Measurements from ENCODE around the gene GTF2F2.
A peak's percentile ranks its signal among the peaks of the same experiment; 100 is the strongest.

The GTF2F2 gene

GRCh38 chr13:45086484-45086883 lies 33.8 kb upstream of the GTF2F2 start:
- no peak for DNase-seq (ENCODE audit: extremely low spot score)
- TF ChIP-seq SP1 (IDR thresholded peaks at IDR 0.05), result no peak
- TF ChIP-seq LEF1 (IDR thresholded peaks at IDR 0.05; ENCODE audit: borderline replicate concordance), result no peak
- no peak for TF ChIP-seq ZNF384 (IDR thresholded peaks at IDR 0.05)
- CTCF ChIA-PET, result no interaction called here
- POLR2A ChIA-PET, result no interaction called here

- CTCF ChIA-PET, result no interaction called here
- DNase-seq (ENCODE audit: extremely low spot score), result no peak
- TF ChIP-seq CTBP1 (IDR thresholded peaks at IDR 0.05; ENCODE audit: borderline replicate concordance), result no peak
- TF ChIP-seq TARDBP (IDR thresholded peaks at IDR 0.05), result no peak
- TF ChIP-seq ELF4 (IDR thresholded peaks at IDR 0.05), result no peak
- TF ChIP-seq PKNOX1 (IDR thresholded peaks at IDR 0.05), result no peak
- TF ChIP-seq ARNT (IDR thresholded peaks at IDR 0.05), result no peak
- no peak for TF ChIP-seq FOXA1 (IDR thresholded peaks at IDR 0.05)
- POLR2A ChIA-PET, result no interaction called here
Measured at GRCh38 chr13:45092663-45093062, 27.6 kb upstream of the GTF2F2 start.

GRCh38 chr13:45100573-45101262 lies 19.6 kb upstream of the GTF2F2 start:
- POLR2A ChIA-PET, result no interaction called here

GRCh38 chr13:45101327-45102018 lies 18.8 kb upstream of the GTF2F2 start:
- ChIA-PET POLR2A (no interaction called here), CTCF (no interaction called here)
- no peak for DNase-seq (ENCODE audit: extremely low spot score)
- TF ChIP-seq LEF1 (IDR thresholded peaks at IDR 0.05; ENCODE audit: borderline replicate concordance), result no peak
- no peak for TF ChIP-seq BHLHE40 (IDR thresholded peaks at IDR 0.05; ENCODE audit: borderline replicate concordance)
- TF ChIP-seq ARNT (IDR thresholded peaks at IDR 0.05), result no peak
- peak; percentile 36; the same call in 1 of the 2 replicates for TF ChIP-seq PKNOX1 (IDR thresholded peaks at IDR 0.05)

More at GRCh38 chr13:45100573-45101262, 19.6 kb upstream of the GTF2F2 start:
- DNase-seq (ENCODE audit: extremely low spot score), result no peak
- TF ChIP-seq ELF4 (IDR thresholded peaks at IDR 0.05), result no peak
- TF ChIP-seq ZNF384 (IDR thresholded peaks at IDR 0.05), result no peak
- TF ChIP-seq FOXA1 (IDR thresholded peaks at IDR 0.05), result no peak
- no peak for TF ChIP-seq L3MBTL2 (conservative IDR thresholded peaks at IDR 0.05)
- TF ChIP-seq PKNOX1 (IDR thresholded peaks at IDR 0.05), result no peak
- no peak for TF ChIP-seq ARNT (IDR thresholded peaks at IDR 0.05)
- TF ChIP-seq FOXM1 (IDR thresholded peaks at IDR 0.05; ENCODE audit: borderline replicate concordance), result no peak
- no peak for TF ChIP-seq CTBP1 (IDR thresholded peaks at IDR 0.05; ENCODE audit: borderline replicate concordance)
- no peak for TF ChIP-seq LEF1 (IDR thresholded peaks at IDR 0.05; ENCODE audit: borderline replicate concordance)
- TF ChIP-seq FOXK2 (IDR thresholded peaks at IDR 0.05), result no peak
- TF ChIP-seq BHLHE40 (IDR thresholded peaks at IDR 0.05; ENCODE audit: borderline replicate concordance), result no peak
- no peak for TF ChIP-seq SP1 (IDR thresholded peaks at IDR 0.05)
- no peak for TF ChIP-seq HDGF (IDR thresholded peaks at IDR 0.05; ENCODE audit: borderline replicate concordance)
- no peak for TF ChIP-seq NFRKB (IDR thresholded peaks at IDR 0.05)
- CTCF ChIA-PET, result no interaction called here

- TF ChIP-seq CTBP1 (IDR thresholded peaks at IDR 0.05; ENCODE audit: borderline replicate concordance) (no peak), LEF1 (IDR thresholded peaks at IDR 0.05; ENCODE audit: borderline replicate concordance) (no peak), TARDBP (IDR thresholded peaks at IDR 0.05) (no peak), FOXK2 (IDR thresholded peaks at IDR 0.05) (no peak), ZNF384 (IDR thresholded peaks at IDR 0.05) (no peak), NFRKB (IDR thresholded peaks at IDR 0.05) (no peak), ARNT (IDR thresholded peaks at IDR 0.05) (no peak), FOXM1 (IDR thresholded peaks at IDR 0.05; ENCODE audit: borderline replicate concordance) (no peak), FOXA1 (IDR thresholded peaks at IDR 0.05) (no peak), L3MBTL2 (conservative IDR thresholded peaks at IDR 0.05) (no peak)
- CTCF ChIA-PET, result no interaction called here
- DNase-seq (ENCODE audit: extremely low spot score), result no peak
- POLR2A ChIA-PET, result no interaction called here
Measured at GRCh38 chr13:45102136-45102507, 18.2 kb upstream of the GTF2F2 start.

GRCh38 chr13:45103449-45103848 lies 16.9 kb upstream of the GTF2F2 start:
- TF ChIP-seq ZNF384 (IDR thresholded peaks at IDR 0.05) (no peak), SUZ12 (IDR thresholded peaks at IDR 0.05) (no peak), ELF4 (IDR thresholded peaks at IDR 0.05) (no peak), FOXA1 (IDR thresholded peaks at IDR 0.05) (no peak), L3MBTL2 (conservative IDR thresholded peaks at IDR 0.05) (no peak), HDGF (IDR thresholded peaks at IDR 0.05; ENCODE audit: borderline replicate concordance) (no peak)
- POLR2A ChIA-PET, result interaction anchor here (1.1 kb wide), 1 partner anchor 16 kb away, joined by 3 read pairs; the partner anchor contains the start of gene GTF2F2
- no peak for DNase-seq (ENCODE audit: extremely low spot score)
- CTCF ChIA-PET, result interaction anchor here (1.4 kb wide), 1 partner anchor 11 kb away, joined by 5 read pairs; no protein-coding TSS in a partner anchor

- no peak for DNase-seq (ENCODE audit: extremely low spot score)
- TF ChIP-seq ELF4 (IDR thresholded peaks at IDR 0.05) (no peak), HDGF (IDR thresholded peaks at IDR 0.05; ENCODE audit: borderline replicate concordance) (no peak), PKNOX1 (IDR thresholded peaks at IDR 0.05) (no peak), CTBP1 (IDR thresholded peaks at IDR 0.05; ENCODE audit: borderline replicate concordance) (no peak), SUZ12 (IDR thresholded peaks at IDR 0.05) (no peak), FOXK2 (IDR thresholded peaks at IDR 0.05) (no peak), ZNF384 (IDR thresholded peaks at IDR 0.05) (no peak), ARNT (IDR thresholded peaks at IDR 0.05) (no peak), SP1 (IDR thresholded peaks at IDR 0.05) (no peak), LEF1 (IDR thresholded peaks at IDR 0.05; ENCODE audit: borderline replicate concordance) (no peak), TARDBP (IDR thresholded peaks at IDR 0.05) (no peak), FOXM1 (IDR thresholded peaks at IDR 0.05; ENCODE audit: borderline replicate concordance) (no peak), FOXA1 (IDR thresholded peaks at IDR 0.05) (no peak), BHLHE40 (IDR thresholded peaks at IDR 0.05; ENCODE audit: borderline replicate concordance) (no peak), NFRKB (IDR thresholded peaks at IDR 0.05) (no peak), L3MBTL2 (conservative IDR thresholded peaks at IDR 0.05) (no peak)
- POLR2A ChIA-PET, result no interaction called here
- CTCF ChIA-PET, result no interaction called here
Measured at GRCh38 chr13:45104261-45104660, 16.0 kb upstream of the GTF2F2 start.

Measured in HEK293T (cell line).